ENCODE results near the gene TNFRSF17. TPM values are rescaled to one million over a fixed set of nuclear protein-coding genes. Genes with fewer than 3 reads are reported as not detected.
"Not testable (repeated sequence)": the region's sequence is repeated elsewhere in the genome, so short reads cannot be mapped to it uniquely, and the experiment has no call there.

The TNFRSF17 gene
- total RNA-seq, 4 donors from 2014 or later, result not detected

GRCh38 chr16:11955713-11956123 lies 9.3 kb upstream of the TNFRSF17 start:
- H3K4me3 ChIP-seq, result no peak overlapping the region
- intact Hi-C loops (cut with DNase I; ENCODE audit: low total_unique reads) (loop anchor here (2.0 kb wide), 1 partner anchor 107 kb away; no protein-coding TSS in a partner anchor), in situ Hi-C loops (cut with MboI; ENCODE audit: low sequenced_read_pairs in 4 of 4) (loop anchor here in 1 of 4 donors (25.0 kb wide), 1 partner anchor 857 kb away; the partner anchor contains the start of gene CPPED1)
- ATAC-seq (no peak), DNase-seq (no peak)
- no peaks in the 10 kb centered on the region for H3K9me3 ChIP-seq
- no peak for TF ChIP-seq POLR2A (IDR thresholded peaks at IDR 0.05)
- TF ChIP-seq CTCF (IDR thresholded peaks at IDR 0.05 in 4 of 5, conservative IDR thresholded peaks at IDR 0.05 in 1 of 5), result no peak
- no peaks in the 10 kb centered on the region for H3K4me1 ChIP-seq
- H3K27ac ChIP-seq, result no peak overlapping the region
- no peaks in the 10 kb centered on the region for H3K36me3 ChIP-seq
- no peaks in the 10 kb centered on the region for H3K27me3 ChIP-seq

- Histone ChIP-seq H3K4me3 (no peak overlapping the region), H3K36me3 (no peaks in the 10 kb centered on the region), H3K27ac (no peak overlapping the region), H3K4me1 (no peaks in the 10 kb centered on the region), H3K9me3 (no peaks in the 10 kb centered on the region), H3K27me3 (no peaks in the 10 kb centered on the region)
- no peak for DNase-seq
- TF ChIP-seq POLR2A (IDR thresholded peaks at IDR 0.05), result no peak
- no peak for TF ChIP-seq CTCF (IDR thresholded peaks at IDR 0.05 in 4 of 5, conservative IDR thresholded peaks at IDR 0.05 in 1 of 5)
- ATAC-seq, result no peak
- intact Hi-C loops (cut with DNase I; ENCODE audit: low total_unique reads), result no loop called here
- in situ Hi-C loops (cut with MboI; ENCODE audit: low sequenced_read_pairs in 4 of 4), result loop anchor here in 1 of 4 donors (25.0 kb wide), 1 partner anchor 856 kb away; the partner anchor contains the start of gene CPPED1
These were observed 8.5 kb upstream of the TNFRSF17 start for GRCh38 chr16:11956558-11956957.

GRCh38 chr16:11957591-11958395 lies 7.2 kb upstream of the TNFRSF17 start:
- ATAC-seq (no peak), DNase-seq (no peak)
- no peak overlapping the region for H3K27ac ChIP-seq
- H3K4me3 ChIP-seq, result no peak overlapping the region
- no peaks in the 10 kb centered on the region for H3K36me3 ChIP-seq
- intact Hi-C loops (cut with DNase I; ENCODE audit: low total_unique reads) (no loop called here), in situ Hi-C loops (cut with MboI; ENCODE audit: low sequenced_read_pairs in 4 of 4) (loop anchor here in 1 of 4 donors (25.0 kb wide), 1 partner anchor 855 kb away; the partner anchor contains the start of gene CPPED1)
- no peaks in the 10 kb centered on the region for H3K4me1 ChIP-seq
- no peaks in the 10 kb centered on the region for H3K27me3 ChIP-seq
- no peaks in the 10 kb centered on the region for H3K9me3 ChIP-seq
- no peak for TF ChIP-seq POLR2A (IDR thresholded peaks at IDR 0.05)
- no peak for TF ChIP-seq CTCF (IDR thresholded peaks at IDR 0.05 in 4 of 5, conservative IDR thresholded peaks at IDR 0.05 in 1 of 5)

- H3K9me3 ChIP-seq; H3K36me3 ChIP-seq; DNase-seq; intact Hi-C loops (cut with DNase I; ENCODE audit: low total_unique reads); H3K4me3 ChIP-seq; H3K27ac ChIP-seq; H3K27me3 ChIP-seq; ATAC-seq: not testable (repeated sequence)
- H3K4me1 ChIP-seq, result peaks cover 3 to 12% of the 10 kb centered on the region in 2 donors
- in situ Hi-C loops (cut with MboI; ENCODE audit: low sequenced_read_pairs in 4 of 4), result loop anchor here in 1 of 4 donors (25.0 kb wide), 1 partner anchor 850 kb away; the partner anchor contains the start of gene CPPED1
These were observed 2.6 kb upstream of the TNFRSF17 start for GRCh38 chr16:11962457-11962856.

- in situ Hi-C loops (cut with MboI; ENCODE audit: low sequenced_read_pairs in 4 of 4), result loop anchor here in 1 of 4 donors (25.0 kb wide), 1 partner anchor 849 kb away; the partner anchor contains the start of gene CPPED1
- intact Hi-C loops (cut with DNase I; ENCODE audit: low total_unique reads); H3K4me3 ChIP-seq; H3K27me3 ChIP-seq; H3K9me3 ChIP-seq; H3K27ac ChIP-seq; ATAC-seq; DNase-seq; H3K36me3 ChIP-seq: not testable (repeated sequence)
- H3K4me1 ChIP-seq, result peaks cover 3 to 12% of the 10 kb centered on the region in 2 donors
These were observed 2.0 kb upstream of the TNFRSF17 start for GRCh38 chr16:11962978-11963377.

Data from gastrocnemius medialis (tissue), 4 donors.